SH-SY5Y (cell line): ENCODE measurements around the gene ADNP.

Experiments used
- GATA2 ChIP-seq: IDR thresholded peaks from 2 replicates; pipeline ENCODE4 v1.6.1; 2011; ENCODE audit warnings: mild to moderate bottlenecking, low read depth, low read length
- GATA3 ChIP-seq: IDR thresholded peaks from 2 replicates; pipeline ENCODE4 v1.6.1; 2011; ENCODE audit warnings: low read depth, mild to moderate bottlenecking, low read length, moderate library complexity

GRCh38 chr20:50968289-50968688 is 37.1 kb upstream of the ADNP start:
- TF ChIP-seq GATA3, result no peak
- no peak for TF ChIP-seq GATA2
